ENCODE data around the gene THOP1. TPM values are rescaled to one million over a fixed set of nuclear protein-coding genes. Genes with fewer than 3 reads are reported as not detected.

The THOP1 gene
- total RNA-seq, 2 donors from 2014 or later: 101 to 126 TPM

GRCh38 chr19:2805991-2806649 lies 20.8 kb downstream of the THOP1 start:
- ATAC-seq (replicated peaks in 1 of 2) (no peak), DNase-seq (no peak)
- H3K27me3 Mint-ChIP-seq (ENCODE audit: low read depth): no peaks in the 10 kb centered on the region
- H3K4me1 Mint-ChIP-seq (ENCODE audit: low read depth): peaks cover 6% of the 10 kb centered on the region
- H3K27ac Mint-ChIP-seq: no peak overlapping the region
- no peaks in the 10 kb centered on the region for H3K9me3 Mint-ChIP-seq
- peaks cover 9 to 15% of the 10 kb centered on the region in 2 donors for H3K36me3 Mint-ChIP-seq (ENCODE audit: insufficient read depth in 2 of 2)
- no peak overlapping the region for H3K4me3 Mint-ChIP-seq

GRCh38 chr19:2806736-2807378 lies 21.6 kb downstream of the THOP1 start:
- no peaks in the 10 kb centered on the region for H3K9me3 Mint-ChIP-seq
- no peaks in the 10 kb centered on the region for H3K27me3 Mint-ChIP-seq (ENCODE audit: low read depth)
- DNase-seq: no peak
- ATAC-seq (replicated peaks in 1 of 2): no peak
- H3K4me3 Mint-ChIP-seq: no peak overlapping the region
- peaks cover 6% of the 10 kb centered on the region for H3K4me1 Mint-ChIP-seq (ENCODE audit: low read depth)
- peaks cover 8 to 15% of the 10 kb centered on the region in 2 donors for H3K36me3 Mint-ChIP-seq (ENCODE audit: insufficient read depth in 2 of 2)
- H3K27ac Mint-ChIP-seq: no peak overlapping the region

GRCh38 chr19:2807379-2808128 lies 22.3 kb downstream of the THOP1 start:
- Mint-ChIP-seq H3K27ac (no peak overlapping the region), H3K36me3 (ENCODE audit: insufficient read depth in 2 of 2) (peaks cover 7 to 14% of the 10 kb centered on the region in 2 donors), H3K4me3 (no peak overlapping the region), H3K4me1 (ENCODE audit: low read depth) (peaks cover 4% of the 10 kb centered on the region), H3K9me3 (no peaks in the 10 kb centered on the region), H3K27me3 (ENCODE audit: low read depth) (no peaks in the 10 kb centered on the region)
- ATAC-seq (replicated peaks in 1 of 2) (no peak), DNase-seq (no peak)

GRCh38 chr19:2808129-2808941 lies 23.0 kb downstream of the THOP1 start:
- Mint-ChIP-seq H3K4me1 (ENCODE audit: low read depth) (no peaks in the 10 kb centered on the region), H3K9me3 (no peaks in the 10 kb centered on the region), H3K36me3 (ENCODE audit: insufficient read depth in 2 of 2) (peaks cover 5 to 10% of the 10 kb centered on the region in 2 donors), H3K27ac (no peak overlapping the region), H3K27me3 (ENCODE audit: low read depth) (no peaks in the 10 kb centered on the region), H3K4me3 (no peak overlapping the region)
- ATAC-seq (replicated peaks in 1 of 2): no peak
- DNase-seq: no peak

GRCh38 chr19:2809387-2810140 lies 24.3 kb downstream of the THOP1 start:
- H3K27ac Mint-ChIP-seq: no peak overlapping the region
- no peak for DNase-seq
- H3K4me3 Mint-ChIP-seq: no peak overlapping the region
- H3K9me3 Mint-ChIP-seq: no peaks in the 10 kb centered on the region
- H3K27me3 Mint-ChIP-seq (ENCODE audit: low read depth): no peaks in the 10 kb centered on the region
- no peaks in the 10 kb centered on the region for H3K4me1 Mint-ChIP-seq (ENCODE audit: low read depth)
- peaks cover 5 to 7% of the 10 kb centered on the region in 2 donors for H3K36me3 Mint-ChIP-seq (ENCODE audit: insufficient read depth in 2 of 2)
- ATAC-seq (replicated peaks in 1 of 2): no peak

- ATAC-seq (replicated peaks in 1 of 2) (no peak), DNase-seq (no peak)
- Mint-ChIP-seq H3K27ac (no peak overlapping the region), H3K4me3 (no peak overlapping the region), H3K4me1 (ENCODE audit: low read depth) (no peaks in the 10 kb centered on the region), H3K27me3 (ENCODE audit: low read depth) (no peaks in the 10 kb centered on the region), H3K9me3 (no peaks in the 10 kb centered on the region), H3K36me3 (ENCODE audit: insufficient read depth in 2 of 2) (peaks cover 4 to 6% of the 10 kb centered on the region in 2 donors)
Observed at GRCh38 chr19:2810141-2811091, 25.1 kb downstream of the THOP1 start.

GRCh38 chr19:2811221-2811722 lies 26.0 kb downstream of the THOP1 start:
- no peak for ATAC-seq (replicated peaks in 1 of 2)

GRCh38 chr19:2811735-2812413 lies 26.6 kb downstream of the THOP1 start:
- H3K36me3 Mint-ChIP-seq (ENCODE audit: insufficient read depth in 2 of 2): peaks cover 3 to 4% of the 10 kb centered on the region in 2 donors
- ATAC-seq (replicated peaks in 1 of 2) (no peak), DNase-seq (no peak)
- H3K4me3 Mint-ChIP-seq: no peak overlapping the region
- H3K9me3 Mint-ChIP-seq: no peaks in the 10 kb centered on the region
- H3K27ac Mint-ChIP-seq: no peak overlapping the region
- no peaks in the 10 kb centered on the region for H3K27me3 Mint-ChIP-seq (ENCODE audit: low read depth)
- no peaks in the 10 kb centered on the region for H3K4me1 Mint-ChIP-seq (ENCODE audit: low read depth)

More at GRCh38 chr19:2811221-2811722, 26.0 kb downstream of the THOP1 start:
- Mint-ChIP-seq H3K9me3 (no peaks in the 10 kb centered on the region), H3K27me3 (ENCODE audit: low read depth) (no peaks in the 10 kb centered on the region), H3K4me1 (ENCODE audit: low read depth) (no peaks in the 10 kb centered on the region), H3K27ac (no peak overlapping the region), H3K36me3 (ENCODE audit: insufficient read depth in 2 of 2) (peaks cover 3 to 4% of the 10 kb centered on the region in 2 donors), H3K4me3 (no peak overlapping the region)
- DNase-seq: no peak

GRCh38 chr19:2812414-2813234 lies 27.3 kb downstream of the THOP1 start:
- Mint-ChIP-seq H3K4me1 (ENCODE audit: low read depth) (peaks cover 5% of the 10 kb centered on the region), H3K27me3 (ENCODE audit: low read depth) (no peaks in the 10 kb centered on the region), H3K4me3 (no peak overlapping the region), H3K9me3 (peaks cover 0 to 1% of the 10 kb centered on the region in 2 donors), H3K36me3 (ENCODE audit: insufficient read depth in 2 of 2) (peaks cover 3 to 4% of the 10 kb centered on the region in 2 donors), H3K27ac (no peak overlapping the region)
- no peak for DNase-seq
- no peak for ATAC-seq (replicated peaks in 1 of 2)

- ATAC-seq (replicated peaks in 1 of 2) (no peak), DNase-seq (no peak)
- Mint-ChIP-seq H3K27me3 (ENCODE audit: low read depth) (no peaks in the 10 kb centered on the region), H3K36me3 (ENCODE audit: insufficient read depth in 2 of 2) (peaks cover 4 to 5% of the 10 kb centered on the region in 2 donors), H3K4me1 (ENCODE audit: low read depth) (peaks cover 6% of the 10 kb centered on the region), H3K27ac (no peak overlapping the region), H3K4me3 (no peak overlapping the region), H3K9me3 (peaks cover 1 to 4% of the 10 kb centered on the region in 2 donors)
Observed at GRCh38 chr19:2813235-2814160, 28.2 kb downstream of the THOP1 start.

All from activated T-cell treated with anti-CD3 and anti-CD28 coated beads, Interleukin-2, amount 50 U/mL, for 72 hours (primary cell).